ENCODE measurements around the gene TSPEAR. TPM values are rescaled to one million over a fixed set of nuclear protein-coding genes. Genes with fewer than 3 reads are reported as not detected.

TSPEAR gene
- total RNA-seq, 4 donors from 2014 or later = under 0.01 to 0.23 TPM; not detected in 2

- TF ChIP-seq POLR2AphosphoS5 (IDR thresholded peaks at IDR 0.05) = no peak
- no peak for TF ChIP-seq POLR2A (IDR thresholded peaks at IDR 0.05; ENCODE audit: low read depth)
- TF ChIP-seq CTCF (IDR thresholded peaks at IDR 0.05) = no peak
- no peak for TF ChIP-seq EP300 (IDR thresholded peaks at IDR 0.05)
- Histone ChIP-seq H3K36me3 (no peaks in the 10 kb centered on the region), H3K4me1 (no peaks in the 10 kb centered on the region), H3K27me3 (peaks cover 0 to 24% (median 0%) of the 10 kb centered on the region in 4 donors), H3K9me3 (peaks cover 0 to 46% (median 28%) of the 10 kb centered on the region in 4 donors), H3K27ac (replicated peaks in 1 of 4) (no peak overlapping the region), H3K4me3 (no peak overlapping the region)
- no peak for DNase-seq (ENCODE audit: extremely low spot score)
- intact Hi-C loops (cut with DNase I) = no loop called here
- 66% methylated on average over 3 of the region's 3 CpGs for WGBS
Measured at GRCh38 chr21:44737706-44738354, 26.5 kb upstream of the TSPEAR start.

- H3K36me3 ChIP-seq = no peaks in the 10 kb centered on the region
- peaks cover 0 to 24% (median 0%) of the 10 kb centered on the region in 4 donors for H3K27me3 ChIP-seq
- intact Hi-C loops (cut with DNase I) = no loop called here
- H3K4me1 ChIP-seq = no peaks in the 10 kb centered on the region
- 87% methylated on average over 7 of the region's 8 CpGs for WGBS
- TF ChIP-seq EP300 (IDR thresholded peaks at IDR 0.05) (no peak), CTCF (IDR thresholded peaks at IDR 0.05) (no peak), POLR2AphosphoS5 (IDR thresholded peaks at IDR 0.05) (no peak), POLR2A (IDR thresholded peaks at IDR 0.05; ENCODE audit: low read depth) (no peak)
- no peak overlapping the region for H3K27ac ChIP-seq (replicated peaks in 1 of 4)
- H3K9me3 ChIP-seq = peaks cover 0 to 46% (median 28%) of the 10 kb centered on the region in 4 donors
- H3K4me3 ChIP-seq = no peak overlapping the region
- no peak for DNase-seq (ENCODE audit: extremely low spot score)
Measured at GRCh38 chr21:44736291-44737004, 25.1 kb upstream of the TSPEAR start.

GRCh38 chr21:44735821-44736220 is 24.4 kb upstream of the TSPEAR start:
- no peaks in the 10 kb centered on the region for H3K4me1 ChIP-seq
- H3K4me3 ChIP-seq = no peak overlapping the region
- no peak for DNase-seq (ENCODE audit: extremely low spot score)
- peaks cover 0 to 46% (median 28%) of the 10 kb centered on the region in 4 donors for H3K9me3 ChIP-seq
- peaks cover 0 to 25% (median 0%) of the 10 kb centered on the region in 4 donors for H3K27me3 ChIP-seq
- TF ChIP-seq POLR2AphosphoS5 (IDR thresholded peaks at IDR 0.05) = no peak
- TF ChIP-seq CTCF (IDR thresholded peaks at IDR 0.05) = no peak
- no peak for TF ChIP-seq POLR2A (IDR thresholded peaks at IDR 0.05; ENCODE audit: low read depth)
- TF ChIP-seq EP300 (IDR thresholded peaks at IDR 0.05) = no peak
- no peaks in the 10 kb centered on the region for H3K36me3 ChIP-seq
- 78% methylated on average over 4 of the region's 6 CpGs for WGBS
- intact Hi-C loops (cut with DNase I) = no loop called here
- H3K27ac ChIP-seq (replicated peaks in 1 of 4) = no peak overlapping the region

GRCh38 chr21:44734841-44735240 is 23.5 kb upstream of the TSPEAR start:
- TF ChIP-seq POLR2A (IDR thresholded peaks at IDR 0.05; ENCODE audit: low read depth) (no peak), POLR2AphosphoS5 (IDR thresholded peaks at IDR 0.05) (no peak), CTCF (IDR thresholded peaks at IDR 0.05) (no peak), EP300 (IDR thresholded peaks at IDR 0.05) (no peak)
- Histone ChIP-seq H3K4me3 (no peak overlapping the region), H3K9me3 (peaks cover 0 to 43% (median 28%) of the 10 kb centered on the region in 4 donors), H3K27me3 (peaks cover 0 to 33% (median 0%) of the 10 kb centered on the region in 4 donors), H3K36me3 (no peaks in the 10 kb centered on the region), H3K27ac (replicated peaks in 1 of 4) (no peak overlapping the region), H3K4me1 (no peaks in the 10 kb centered on the region)
- DNase-seq (ENCODE audit: extremely low spot score) = no peak
- intact Hi-C loops (cut with DNase I) = no loop called here
- 96% methylated on average over 17 of the region's 17 CpGs for WGBS
